Transverse colon (tissue), 4 donors: ENCODE results near the gene DNASE1L2.

Experiments used
- CTCF ChIP-seq, 5 experiments: fragments of 200-600 bp in 3 of 5; fragments of 450-650 bp in 2 of 5; sonication (generic) in 3 of 5; IDR thresholded peaks; 1 replicate in 2 of 5; 2 replicates in 3 of 5; pipeline ENCODE4 v1.5.1; 2016 to 2017; ENCODE audit warnings: antibody characterized with exemption in 5 of 5, inconsistent platforms in 3 of 5, mild to moderate bottlenecking in 2 of 5, moderate library complexity in 1 of 5
- EP300 ChIP-seq: sonication (generic); formaldehyde crosslinking; IDR thresholded peaks from one replicate; pipeline ENCODE4 v1.6.1; 2017; ENCODE audit warnings: antibody characterized with exemption, low read depth
- POLR2A ChIP-seq: fragments of 450-650 bp; IDR thresholded peaks from one replicate; pipeline ENCODE4 v1.6.1; 2016; ENCODE audit warnings: antibody characterized with exemption, mild to moderate bottlenecking, moderate library complexity
- POLR2AphosphoS5 ChIP-seq, 3 donors: sonication (generic); formaldehyde crosslinking; IDR thresholded peaks; one replicate each; pipeline ENCODE4 v1.6.1; 2016; ENCODE audit warnings: antibody characterized with exemption in 3 of 3

GRCh38 chr16:2211923-2212347 lies 24.3 kb upstream of the DNASE1L2 start:
- TF ChIP-seq CTCF (IDR thresholded peaks at IDR 0.05) (no peak), POLR2A (no peak), EP300 (no peak), POLR2AphosphoS5 (IDR thresholded peaks at IDR 0.05) (no peak)
